GM13977 (cell line): ENCODE data around the gene SYT1.

Experiments used
- DNase-seq: peaks from one replicate; pipeline ENCODE4 v3.0.0; 2012; ENCODE audit warnings: low spot score
- CTCF ChIP-seq: IDR thresholded peaks from 2 replicates; pipeline ENCODE4 v1.5.1; 2012; ENCODE audit warnings: mild to moderate bottlenecking, control low read depth; ENCODE audit not compliant: insufficient read depth; ENCODE audit errors: extremely low read depth, missing control alignments
- in situ Hi-C: fragments of 300-500 bp; cut with MboI; formaldehyde crosslinking; loops from one replicate; pipeline ENCODE4 v1.12.0; 2022; ENCODE audit warnings: low sequenced_read_pairs, low pct_unique_long_range_greater_than_20kb, mixed read lengths, inconsistent platforms; ENCODE audit not compliant: unreplicated experiment

SYT1 gene

DNA sequence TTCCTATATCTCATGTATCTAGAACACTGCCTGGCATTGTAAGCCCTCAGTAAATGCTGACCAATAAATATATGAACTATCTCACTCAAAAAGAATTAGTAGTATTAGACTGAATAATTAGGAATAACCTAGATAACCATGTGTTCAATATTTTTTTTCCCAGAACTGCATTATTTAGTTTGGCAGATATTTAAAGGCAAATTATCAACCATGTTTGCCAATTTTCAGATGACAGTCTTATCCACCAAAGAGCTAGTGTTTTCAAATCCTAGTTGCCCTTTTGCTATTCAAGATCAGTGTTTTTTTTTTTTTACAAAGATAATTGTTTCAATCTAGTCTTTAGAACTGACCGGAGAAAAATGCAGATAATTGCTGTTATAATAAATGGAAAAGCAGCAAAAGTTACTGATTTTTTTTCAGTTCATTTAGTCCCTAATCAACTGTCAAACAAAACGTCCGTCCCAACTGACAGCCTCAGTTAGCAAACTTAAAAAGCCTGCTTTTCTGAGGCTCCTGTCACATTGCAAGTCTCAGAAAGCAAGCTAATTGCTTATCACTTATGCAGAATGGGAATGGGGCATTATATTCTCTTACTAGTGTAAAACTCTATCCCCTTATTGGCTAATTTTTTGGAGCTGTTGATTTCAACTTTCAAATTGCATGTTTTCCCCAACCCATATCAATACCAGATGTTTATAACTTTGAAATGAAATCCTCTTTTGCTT is 623.0 kb downstream of the SYT1 start:
- no peak for DNase-seq
- in situ Hi-C loops = no loop called here
- TF ChIP-seq CTCF = no peak
